Osteocyte (in vitro differentiated cells): ENCODE measurements around the gene MAGEA9B. TPM values are rescaled to one million over a fixed set of nuclear protein-coding genes. Genes with fewer than 3 reads are reported as not detected.
"Not testable (repeated sequence)": the region's sequence is repeated elsewhere in the genome, so short reads cannot be mapped to it uniquely, and the experiment has no call there.

Source experiments
- DNase-seq: peaks from one replicate; pipeline ENCODE4 v3.0.0; 2021; ENCODE audit warnings: mixed read lengths; ENCODE audit not compliant: unreplicated experiment; ENCODE audit errors: extremely low spot score
- H3K27ac Mint-ChIP-seq: one replicate; pipeline ENCODE4 v1.8.0; 2021; ENCODE audit warnings: mild to moderate bottlenecking, mixed read lengths; ENCODE audit not compliant: unreplicated experiment
- H3K27me3 Mint-ChIP-seq: one replicate; pipeline ENCODE4 v1.8.0; 2021; ENCODE audit warnings: mixed read lengths; ENCODE audit not compliant: unreplicated experiment
- H3K36me3 Mint-ChIP-seq: one replicate; pipeline ENCODE4 v1.8.0; 2021; ENCODE audit warnings: mixed read lengths; ENCODE audit not compliant: unreplicated experiment
- H3K4me1 Mint-ChIP-seq: one replicate; pipeline ENCODE4 v1.8.0; 2021; ENCODE audit warnings: mixed read lengths; ENCODE audit not compliant: unreplicated experiment
- H3K4me3 Mint-ChIP-seq: one replicate; pipeline ENCODE4 v1.8.0; 2021; ENCODE audit warnings: mild to moderate bottlenecking, moderate library complexity, mixed read lengths; ENCODE audit not compliant: unreplicated experiment
- H3K9me3 Mint-ChIP-seq: one replicate; pipeline ENCODE4 v1.8.0; 2021; ENCODE audit warnings: mixed read lengths; ENCODE audit not compliant: unreplicated experiment
- total RNA-seq: library from RNA; stranded (reverse); gene quantifications from 2 replicates; pipeline ENCODE4 v1.2.1, GENCODE V29; 2021
- TF ChIP-seq, protein P1 (sequence below): fragments of 200-600 bp; sonication (generic); IDR thresholded peaks from 2 replicates; pipeline ENCODE4 v1.5.0; 2021; ENCODE audit warnings: antibody characterized with exemption, mild to moderate bottlenecking, moderate library complexity

The MAGEA9B gene
- total RNA-seq, 1 donor from 2014 or later: not detected

DNA sequence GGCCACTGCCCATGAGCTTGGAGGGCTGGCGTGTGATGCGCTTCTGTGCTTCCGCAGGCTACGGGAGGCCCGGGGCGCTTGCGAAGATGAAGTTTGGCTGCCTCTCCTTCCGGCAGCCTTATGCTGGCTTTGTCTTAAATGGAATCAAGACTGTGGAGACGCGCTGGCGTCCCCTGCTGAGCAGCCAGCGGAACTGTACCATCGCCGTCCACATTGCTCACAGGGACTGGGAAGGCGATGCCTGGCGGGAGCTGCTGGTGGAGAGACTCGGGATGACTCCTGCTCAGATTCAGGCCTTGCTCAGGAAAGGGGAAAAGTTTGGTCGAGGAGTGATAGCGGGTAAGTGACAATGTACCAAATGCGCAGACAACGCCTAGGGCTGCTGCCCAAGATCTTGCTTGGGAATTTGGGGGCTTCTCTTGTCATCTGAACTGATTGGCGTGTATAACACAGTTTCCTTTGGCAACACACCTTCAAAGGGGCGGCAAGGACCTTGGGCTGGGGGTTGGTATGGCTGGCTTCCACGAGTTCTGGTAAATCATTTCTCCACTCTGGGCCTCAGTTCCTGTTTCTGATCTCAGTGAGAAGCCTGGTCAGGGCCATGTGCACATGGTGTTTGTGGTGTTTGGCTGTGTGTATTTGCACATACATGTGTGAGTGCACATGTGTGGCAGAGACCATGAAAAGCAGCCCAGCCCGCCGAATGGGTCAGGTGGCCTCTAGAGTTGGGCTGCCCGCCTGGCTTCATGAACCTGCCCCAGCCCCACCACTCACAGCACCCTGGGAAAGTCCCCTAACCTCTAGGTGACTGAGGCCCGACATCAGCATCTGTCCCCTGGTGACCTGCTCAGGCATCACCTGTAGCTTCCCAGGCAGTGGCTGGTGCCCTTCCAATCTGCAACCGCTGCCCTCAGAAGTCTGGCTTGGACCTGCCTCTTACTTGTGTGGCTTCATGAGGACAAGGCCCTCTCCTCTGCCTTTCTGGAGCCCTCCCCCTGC lies 41.4 kb downstream of the MAGEA9B start:
- H3K36me3 Mint-ChIP-seq, H3K4me3 Mint-ChIP-seq, H3K4me1 Mint-ChIP-seq, DNase-seq, H3K27me3 Mint-ChIP-seq, H3K9me3 Mint-ChIP-seq, H3K27ac Mint-ChIP-seq: not testable (repeated sequence)

DNA sequence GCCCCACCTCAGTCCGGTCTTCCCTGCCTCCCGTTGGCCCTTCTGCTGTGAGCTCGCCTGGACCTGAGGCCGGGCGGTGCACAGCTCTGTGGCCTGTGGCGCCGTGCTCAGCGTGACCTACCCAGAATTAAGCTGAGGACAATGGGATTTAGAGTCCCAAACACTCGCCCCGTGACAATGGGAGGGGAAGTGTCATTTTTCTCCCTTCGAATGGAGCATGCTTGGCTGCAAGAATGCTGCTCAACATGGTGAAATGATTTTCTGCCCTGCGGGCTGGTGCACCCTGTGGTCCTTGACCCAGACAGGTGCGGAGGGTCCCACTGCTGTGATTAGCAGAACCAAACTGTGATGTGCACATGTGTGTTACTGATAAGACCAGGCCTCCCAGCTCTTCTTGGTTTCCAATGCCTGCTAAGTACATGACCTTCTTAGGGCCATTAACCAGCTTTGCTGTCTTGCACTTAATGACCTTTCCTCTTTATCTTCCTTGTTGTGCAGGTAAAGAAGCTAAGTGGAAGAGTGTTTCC lies 45.7 kb downstream of the MAGEA9B start:
- no peaks in the 10 kb centered on the region for H3K27me3 Mint-ChIP-seq
- H3K36me3 Mint-ChIP-seq: peaks cover 2% of the 10 kb centered on the region
- no peak for DNase-seq
- H3K4me1 Mint-ChIP-seq: peaks cover 2% of the 10 kb centered on the region
- TF ChIP-seq, protein P1, sequence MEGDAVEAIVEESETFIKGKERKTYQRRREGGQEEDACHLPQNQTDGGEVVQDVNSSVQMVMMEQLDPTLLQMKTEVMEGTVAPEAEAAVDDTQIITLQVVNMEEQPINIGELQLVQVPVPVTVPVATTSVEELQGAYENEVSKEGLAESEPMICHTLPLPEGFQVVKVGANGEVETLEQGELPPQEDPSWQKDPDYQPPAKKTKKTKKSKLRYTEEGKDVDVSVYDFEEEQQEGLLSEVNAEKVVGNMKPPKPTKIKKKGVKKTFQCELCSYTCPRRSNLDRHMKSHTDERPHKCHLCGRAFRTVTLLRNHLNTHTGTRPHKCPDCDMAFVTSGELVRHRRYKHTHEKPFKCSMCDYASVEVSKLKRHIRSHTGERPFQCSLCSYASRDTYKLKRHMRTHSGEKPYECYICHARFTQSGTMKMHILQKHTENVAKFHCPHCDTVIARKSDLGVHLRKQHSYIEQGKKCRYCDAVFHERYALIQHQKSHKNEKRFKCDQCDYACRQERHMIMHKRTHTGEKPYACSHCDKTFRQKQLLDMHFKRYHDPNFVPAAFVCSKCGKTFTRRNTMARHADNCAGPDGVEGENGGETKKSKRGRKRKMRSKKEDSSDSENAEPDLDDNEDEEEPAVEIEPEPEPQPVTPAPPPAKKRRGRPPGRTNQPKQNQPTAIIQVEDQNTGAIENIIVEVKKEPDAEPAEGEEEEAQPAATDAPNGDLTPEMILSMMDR: no peak
- H3K27ac Mint-ChIP-seq: peak overlapping the region; percentile 99
- H3K4me3 Mint-ChIP-seq: peak overlapping the region; percentile 86
- H3K9me3 Mint-ChIP-seq: no peaks in the 10 kb centered on the region

DNA sequence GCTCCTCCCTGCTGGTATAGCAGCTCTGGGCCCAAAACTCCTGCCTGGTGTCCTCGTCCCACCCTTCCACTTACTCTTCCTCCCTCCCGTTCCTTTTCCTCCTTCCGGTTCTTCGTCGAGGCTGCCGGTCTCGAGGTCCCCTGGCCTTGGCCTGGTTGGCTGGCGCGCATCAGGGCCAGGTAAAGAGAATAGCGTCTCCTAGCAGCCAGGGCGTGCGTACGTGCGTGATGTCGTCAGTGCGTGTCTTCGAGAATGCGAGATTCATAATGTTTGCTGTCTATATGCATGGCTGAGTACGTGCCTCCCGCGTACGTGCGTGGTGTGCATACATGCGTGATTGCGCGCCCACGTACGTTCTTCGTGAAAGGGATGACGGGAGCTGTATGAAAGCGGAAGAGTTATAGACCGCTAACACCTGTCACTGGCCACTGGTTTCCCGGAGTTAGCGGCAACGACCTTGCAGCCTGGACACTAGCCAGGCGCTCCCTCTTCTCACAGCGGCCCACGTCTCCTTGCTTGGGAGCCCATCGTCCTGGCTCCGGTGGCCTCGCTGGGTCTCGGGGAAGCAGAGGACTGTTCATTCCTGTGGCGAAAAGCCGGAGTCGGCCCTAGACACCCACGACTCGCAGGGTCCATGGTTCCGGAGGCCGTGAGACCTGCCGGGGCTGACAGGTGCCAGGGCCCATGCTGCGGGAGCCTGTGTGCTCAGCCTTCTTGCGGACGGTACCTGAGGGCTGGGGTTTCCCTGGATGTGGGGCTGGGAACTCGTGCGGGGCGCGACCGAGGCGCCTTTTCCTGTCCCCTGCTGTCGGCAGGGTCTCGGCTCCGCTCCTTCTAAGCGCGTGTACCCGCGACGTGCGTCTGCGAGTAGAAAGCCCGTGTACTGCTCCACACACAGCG lies 46.4 kb downstream of the MAGEA9B start, which contains the start of gene EOLA1:
TSS of gene EOLA1 (plus strand) at position 392 of the 900 bp plus-strand sequence. CDS start 4,619 bp downstream, outside the sequence.
- H3K9me3 Mint-ChIP-seq: no peaks in the 10 kb centered on the region
- H3K4me1 Mint-ChIP-seq: peaks cover 2% of the 10 kb centered on the region
- H3K4me3 Mint-ChIP-seq: peak within 1 kb of the TSS; percentile 86
- H3K27ac Mint-ChIP-seq: peak within 1 kb of the TSS; percentile 99
- H3K36me3 Mint-ChIP-seq: peaks cover 2% of the 10 kb centered on the region
- peak; percentile 94 for DNase-seq
- TF ChIP-seq, protein P1: no peak
- H3K27me3 Mint-ChIP-seq: no peaks in the 10 kb centered on the region

DNA sequence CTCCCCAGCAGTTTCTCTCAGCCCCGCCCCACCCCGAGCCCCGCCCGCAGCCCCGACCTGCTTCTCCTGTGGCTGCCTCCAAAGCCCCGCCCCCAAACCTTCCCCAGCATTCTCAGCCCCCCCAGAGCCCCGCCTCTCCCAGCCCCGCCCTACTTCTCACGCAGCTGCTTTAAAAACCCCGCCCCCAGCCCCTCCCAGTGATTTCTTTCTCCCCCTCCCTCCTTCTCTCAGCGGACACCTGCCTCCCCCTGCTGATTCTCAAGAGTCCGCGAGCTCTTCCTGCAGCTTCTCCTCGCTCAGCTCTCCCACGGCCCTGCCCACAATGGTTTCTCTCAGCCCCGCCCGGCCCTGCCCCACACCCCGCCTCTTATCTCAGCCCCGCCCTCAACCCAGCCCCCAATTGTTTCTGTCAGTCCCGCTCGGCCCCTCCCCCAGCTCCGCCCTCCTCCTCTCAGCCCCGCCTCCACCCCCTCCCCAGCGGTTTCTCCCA lies 47.1 kb downstream of the MAGEA9B start:
- H3K27ac Mint-ChIP-seq: peak overlapping the region; percentile 99
- peaks cover 2% of the 10 kb centered on the region for H3K4me1 Mint-ChIP-seq
- TF ChIP-seq, protein P1: no peak
- H3K36me3 Mint-ChIP-seq: peaks cover 2% of the 10 kb centered on the region
- H3K27me3 Mint-ChIP-seq: no peaks in the 10 kb centered on the region
- H3K4me3 Mint-ChIP-seq: peak overlapping the region; percentile 86
- DNase-seq: peak; percentile 96
- no peaks in the 10 kb centered on the region for H3K9me3 Mint-ChIP-seq
